Vagina (tissue), 2 donors: ENCODE results near the gene CGB8.

Experiments
- POLR2A ChIP-seq, 2 donors: fragments of 450-650 bp; IDR thresholded peaks; one replicate each; pipeline ENCODE4 v1.6.1; 2017; ENCODE audit warnings: antibody characterized with exemption in 2 of 2, mild to moderate bottlenecking in 2 of 2, moderate library complexity in 2 of 2
- POLR2AphosphoS5 ChIP-seq, 2 donors: sonication (generic); formaldehyde crosslinking; IDR thresholded peaks; one replicate each; pipeline ENCODE4 v1.9.0; 2017; ENCODE audit warnings: antibody characterized with exemption in 2 of 2, mild to moderate bottlenecking in 2 of 2, low read depth in 1 of 2; ENCODE audit not compliant: insufficient read depth in 1 of 2
- TF ChIP-seq, protein P1 (sequence below), 3 experiments: fragments of 450-650 bp in 2 of 3; fragments of 200-600 bp in 1 of 3; sonication (generic) in 1 of 3; IDR thresholded peaks; one replicate each; pipeline ENCODE4 v1.5.1; 2017 to 2019; ENCODE audit warnings: antibody characterized with exemption in 3 of 3, mild to moderate bottlenecking in 2 of 3, moderate library complexity in 2 of 3

- TF ChIP-seq, protein P1, sequence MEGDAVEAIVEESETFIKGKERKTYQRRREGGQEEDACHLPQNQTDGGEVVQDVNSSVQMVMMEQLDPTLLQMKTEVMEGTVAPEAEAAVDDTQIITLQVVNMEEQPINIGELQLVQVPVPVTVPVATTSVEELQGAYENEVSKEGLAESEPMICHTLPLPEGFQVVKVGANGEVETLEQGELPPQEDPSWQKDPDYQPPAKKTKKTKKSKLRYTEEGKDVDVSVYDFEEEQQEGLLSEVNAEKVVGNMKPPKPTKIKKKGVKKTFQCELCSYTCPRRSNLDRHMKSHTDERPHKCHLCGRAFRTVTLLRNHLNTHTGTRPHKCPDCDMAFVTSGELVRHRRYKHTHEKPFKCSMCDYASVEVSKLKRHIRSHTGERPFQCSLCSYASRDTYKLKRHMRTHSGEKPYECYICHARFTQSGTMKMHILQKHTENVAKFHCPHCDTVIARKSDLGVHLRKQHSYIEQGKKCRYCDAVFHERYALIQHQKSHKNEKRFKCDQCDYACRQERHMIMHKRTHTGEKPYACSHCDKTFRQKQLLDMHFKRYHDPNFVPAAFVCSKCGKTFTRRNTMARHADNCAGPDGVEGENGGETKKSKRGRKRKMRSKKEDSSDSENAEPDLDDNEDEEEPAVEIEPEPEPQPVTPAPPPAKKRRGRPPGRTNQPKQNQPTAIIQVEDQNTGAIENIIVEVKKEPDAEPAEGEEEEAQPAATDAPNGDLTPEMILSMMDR (IDR thresholded peaks at IDR 0.05) = no peak
- TF ChIP-seq POLR2AphosphoS5 (IDR thresholded peaks at IDR 0.05; ENCODE audit: insufficient read depth in 1 of 2, low read depth in 1 of 2) (no peak), POLR2A (IDR thresholded peaks at IDR 0.05) (no peak)
Measured at GRCh38 chr19:48997972-48998371, 50.9 kb downstream of the CGB8 start.
